Fibroblast of the aortic adventitia (primary cell): ENCODE data around the gene ISOC1. TPM values are rescaled to one million over a fixed set of nuclear protein-coding genes. Genes with fewer than 3 reads are reported as not detected.

Source experiments
- DNase-seq: peaks from one replicate; pipeline ENCODE4 v3.0.0-alpha.2; 2010; ENCODE audit warnings: low read depth
- H3K4me3 ChIP-seq: 2 replicates; pipeline ENCODE4 v1.5.1; 2011; ENCODE audit warnings: low read depth, mild to moderate bottlenecking, control low read depth, low read length, moderate library complexity
- CTCF ChIP-seq: IDR thresholded peaks from 2 replicates; pipeline ENCODE4 v1.5.1; 2011; ENCODE audit warnings: mild to moderate bottlenecking, low read length, control low read depth, inconsistent platforms; ENCODE audit not compliant: insufficient read depth
- total RNA-seq: library from RNA; depleted of rRNA; stranded (reverse); fragments of >200 nt; gene quantifications from 2 replicates; pipeline ENCODE4 v1.2.3, GENCODE V29; 2012; ENCODE audit warnings: low replicate concordance

The ISOC1 gene
- total RNA-seq, 1 donor: 19.7 TPM

- TF ChIP-seq CTCF: no peak
- DNase-seq: no peak
- no peak overlapping the region for H3K4me3 ChIP-seq
Observed at GRCh38 chr5:129057329-129057728, 37.2 kb upstream of the ISOC1 start.

- DNase-seq: no peak
- H3K4me3 ChIP-seq: no peak overlapping the region
- no peak for TF ChIP-seq CTCF
Observed at GRCh38 chr5:129061849-129062248, 32.7 kb upstream of the ISOC1 start.

- no peak overlapping the region for H3K4me3 ChIP-seq
- TF ChIP-seq CTCF: no peak
- peak; percentile 72 for DNase-seq
Observed at GRCh38 chr5:129063483-129064113, 31.0 kb upstream of the ISOC1 start.

- no peak for TF ChIP-seq CTCF
- DNase-seq: no peak
- no peak overlapping the region for H3K4me3 ChIP-seq
Observed at GRCh38 chr5:129065721-129066120, 28.8 kb upstream of the ISOC1 start.

- no peak for TF ChIP-seq CTCF
- H3K4me3 ChIP-seq: no peak overlapping the region
- DNase-seq: no peak
Observed at GRCh38 chr5:129067745-129068144, 26.8 kb upstream of the ISOC1 start.

- no peak for DNase-seq
- TF ChIP-seq CTCF: no peak
- H3K4me3 ChIP-seq: no peak overlapping the region
Observed at GRCh38 chr5:129069292-129069691, 25.3 kb upstream of the ISOC1 start.

- TF ChIP-seq CTCF: no peak
- no peak for DNase-seq
Observed at GRCh38 chr5:129073111-129073510, 21.4 kb upstream of the ISOC1 start.

More at GRCh38 chr5:129073111-129073510, 21.4 kb upstream of the ISOC1 start:
- no peak overlapping the region for H3K4me3 ChIP-seq
